HS-5 (cell line): Measurements from ENCODE around the gene YAF2.
"Not testable (repeated sequence)": the region's sequence is repeated elsewhere in the genome, so short reads cannot be mapped to it uniquely, and the experiment has no call there.

Experiments used
- DNase-seq: peaks from one replicate; pipeline ENCODE4 v3.0.0-alpha.2; 2012; ENCODE audit warnings: low read depth

The YAF2 gene

DNA sequence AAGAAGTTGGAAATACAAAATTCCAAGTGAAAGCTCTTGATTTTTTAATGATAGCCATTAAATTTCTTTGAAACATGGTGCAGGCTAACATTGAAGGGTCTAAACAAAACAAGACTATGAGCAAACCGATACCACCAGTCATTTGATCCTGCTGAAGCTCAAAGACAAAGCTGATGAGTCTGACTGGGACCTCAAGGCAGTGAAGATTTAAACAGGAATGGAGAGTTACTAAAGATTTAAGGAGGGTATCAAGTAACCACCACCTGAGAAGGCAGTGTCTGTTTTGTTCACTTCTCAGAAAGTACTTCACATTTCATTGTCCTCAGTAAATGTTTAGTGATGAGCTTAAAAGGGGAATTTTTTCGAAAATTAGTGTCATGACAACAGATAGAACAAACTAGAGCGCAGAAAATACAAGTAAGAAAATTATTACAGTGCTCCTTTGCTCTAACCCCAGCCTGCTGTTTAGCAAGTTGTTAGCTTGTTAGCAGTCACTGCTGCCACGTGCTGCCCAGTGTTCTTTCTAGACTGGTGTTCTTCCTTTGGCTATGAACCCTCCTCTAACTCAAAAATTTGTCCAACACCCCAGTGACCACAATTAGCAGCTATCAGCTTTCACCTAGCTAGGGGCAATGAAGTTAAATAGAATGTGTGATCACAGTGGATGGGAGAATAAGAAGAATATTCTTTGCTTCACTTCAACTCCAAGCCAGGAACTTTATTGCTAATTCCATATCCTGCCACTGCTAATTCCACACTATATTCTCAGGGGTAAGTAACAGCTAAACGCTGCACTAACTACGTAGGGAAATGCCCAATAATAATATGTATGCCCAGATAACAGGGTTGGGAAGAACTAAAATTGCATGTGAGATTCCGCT lies 41.1 kb downstream of the YAF2 start:
- no peak for DNase-seq

DNA sequence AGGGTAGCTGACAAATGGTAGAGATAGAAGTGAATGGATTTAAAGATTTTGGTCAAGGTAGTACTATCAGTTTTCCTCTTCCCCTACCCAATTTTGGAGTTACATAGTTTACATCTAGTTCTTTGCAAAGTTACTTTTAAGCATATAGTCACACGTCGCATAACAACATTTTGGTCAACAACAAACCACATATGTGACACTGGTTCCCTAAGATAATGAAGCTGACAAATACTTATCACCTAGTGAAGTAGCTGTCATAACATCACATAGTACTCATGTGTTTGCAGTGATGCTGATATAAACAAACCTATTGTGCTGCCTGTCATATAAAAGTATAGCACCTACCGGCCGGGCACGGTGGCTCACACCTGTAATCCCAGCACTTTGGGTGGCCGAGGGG lies 45.4 kb downstream of the YAF2 start:
- no peak for DNase-seq

DNA sequence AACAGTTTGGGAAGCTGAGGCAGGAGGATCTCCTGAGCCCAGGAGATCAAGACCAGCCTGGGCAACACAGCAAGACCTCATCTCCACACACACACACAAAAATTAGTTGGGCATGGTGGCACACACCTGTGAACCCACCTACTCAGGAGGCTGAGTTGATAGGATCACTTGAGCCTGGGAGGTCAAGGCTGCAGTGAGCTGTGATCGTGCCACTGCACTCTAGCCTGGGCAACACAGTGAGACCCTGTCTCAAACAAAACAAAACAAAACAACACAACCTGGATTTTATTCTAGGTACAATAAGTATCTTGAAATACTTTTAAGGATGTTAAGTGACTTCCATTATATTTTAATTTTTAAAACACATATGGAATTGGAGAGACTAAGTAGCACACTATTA lies 45.8 kb downstream of the YAF2 start:
- DNase-seq, result no peak

DNA sequence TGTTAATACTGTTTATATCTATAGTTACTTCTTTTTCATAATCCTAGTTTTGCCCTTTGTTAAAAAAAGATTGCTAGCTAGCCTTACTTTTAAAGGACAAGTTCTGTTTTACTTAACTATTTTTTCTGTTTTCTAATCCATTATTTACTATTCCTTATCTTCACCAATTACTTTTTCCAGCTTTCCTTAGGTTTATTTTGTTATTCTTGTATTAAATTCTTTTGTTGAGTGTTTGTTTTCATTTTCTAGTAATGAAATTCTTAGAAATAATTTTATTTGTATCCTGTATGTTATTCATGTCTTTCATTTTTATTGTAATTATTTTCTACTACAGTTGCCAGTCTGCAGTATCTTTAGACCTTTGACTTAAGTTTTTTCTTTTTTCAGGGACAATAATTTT lies 47.7 kb downstream of the YAF2 start:
- DNase-seq, result no peak

DNA sequence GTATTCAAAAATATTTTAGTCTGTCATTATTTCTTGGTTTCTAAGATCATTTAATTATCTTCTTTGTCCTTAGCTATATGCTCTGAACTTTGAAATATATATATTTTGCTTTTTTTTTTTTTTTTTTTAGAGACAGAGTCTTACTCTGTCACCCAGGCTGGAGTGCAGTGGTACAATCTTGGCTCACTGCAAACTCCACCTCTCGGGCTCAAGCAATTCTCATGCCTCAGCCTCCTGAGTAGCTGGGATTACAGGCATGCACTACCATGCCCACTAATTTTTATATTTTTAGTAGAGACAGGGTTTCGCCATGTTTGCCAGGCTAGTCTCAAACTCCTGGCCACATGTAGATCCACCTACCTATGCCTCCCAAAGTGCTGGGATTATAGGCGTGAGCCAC lies 49.8 kb downstream of the YAF2 start:
- DNase-seq, result not testable (repeated sequence)

DNA sequence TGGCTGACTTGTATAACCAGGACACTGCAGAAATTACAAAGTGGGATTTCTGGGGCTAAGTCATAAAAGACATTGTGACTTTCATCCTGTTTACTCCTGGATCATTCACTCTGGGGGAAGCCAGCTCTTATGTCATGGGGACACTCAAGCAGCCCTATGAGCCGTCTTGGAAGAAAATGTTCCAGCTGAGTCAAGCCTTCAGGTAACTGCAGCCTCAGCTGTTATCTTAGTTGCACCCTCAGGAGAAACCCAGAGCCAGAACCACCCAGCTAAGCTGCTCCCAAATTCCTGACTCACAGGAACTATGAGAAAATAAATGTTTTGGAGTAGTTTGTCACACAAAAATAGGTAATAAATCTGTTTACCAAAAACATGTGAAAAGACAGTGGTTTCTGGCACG lies 50.2 kb downstream of the YAF2 start:
- no peak for DNase-seq

DNA sequence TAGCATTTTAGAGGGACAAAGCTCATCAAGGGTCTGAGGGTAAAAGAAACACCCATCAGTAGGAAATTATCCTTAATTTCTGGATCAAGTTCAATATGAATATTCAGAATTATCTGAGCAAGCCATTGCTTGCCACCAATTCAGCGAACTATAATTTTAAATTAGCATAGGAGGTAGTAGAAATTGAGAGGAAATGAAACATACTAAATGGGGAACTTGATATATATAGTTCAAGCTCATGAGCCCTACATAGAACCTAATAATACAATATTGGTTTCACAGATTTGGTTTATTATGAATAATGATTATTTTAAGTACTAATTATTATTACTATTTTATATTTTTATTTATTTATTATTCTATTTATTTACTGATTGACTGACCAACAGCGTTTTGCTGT lies 51.3 kb downstream of the YAF2 start:
- DNase-seq, result no peak

DNA sequence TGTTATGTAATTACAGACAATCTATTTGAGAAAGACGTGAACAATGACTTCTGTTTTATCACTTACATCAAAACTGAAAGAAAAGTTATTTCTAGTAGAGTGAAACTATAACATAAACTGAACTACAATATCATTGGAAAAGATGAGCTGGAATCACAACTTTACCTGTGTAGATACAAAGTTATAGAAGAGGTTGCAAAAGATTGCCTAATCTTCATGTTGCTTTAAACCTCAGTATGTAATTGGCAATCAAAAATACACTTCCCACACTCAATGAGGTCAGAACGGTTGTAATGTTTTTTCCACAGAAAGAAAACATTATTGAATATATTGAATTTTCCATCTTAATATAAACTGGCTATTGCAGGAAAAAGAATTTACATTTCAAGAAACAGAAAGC lies 55.7 kb downstream of the YAF2 start:
- no peak for DNase-seq

DNA sequence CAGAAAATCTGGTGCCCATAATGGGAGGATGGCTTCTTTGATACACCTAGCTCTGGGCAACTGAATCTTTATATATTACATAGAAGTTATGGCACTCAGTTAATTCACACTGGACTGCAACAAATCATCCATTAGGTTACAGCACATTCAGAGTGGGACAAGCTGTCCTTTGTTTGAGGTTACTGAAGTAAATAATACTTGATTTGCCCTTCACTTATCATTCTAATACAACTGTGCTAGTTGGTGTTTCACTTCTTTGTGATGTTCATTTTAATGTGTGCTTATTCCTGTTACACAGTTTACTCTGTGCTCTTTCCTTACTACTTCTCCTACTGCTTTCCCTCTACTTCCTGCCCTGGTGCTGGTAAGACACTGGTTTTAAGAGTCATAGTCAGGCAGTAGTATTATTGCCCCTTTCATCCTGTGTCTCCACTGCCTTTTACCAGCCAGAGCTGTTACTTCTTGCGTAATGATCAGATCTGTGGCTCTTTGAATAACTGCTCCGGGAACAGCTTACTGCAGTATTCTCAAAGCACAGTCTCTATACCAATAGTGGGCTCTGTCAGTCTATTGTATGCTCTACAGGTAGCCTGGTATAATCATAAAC lies 57.0 kb downstream of the YAF2 start:
- no peak for DNase-seq

DNA sequence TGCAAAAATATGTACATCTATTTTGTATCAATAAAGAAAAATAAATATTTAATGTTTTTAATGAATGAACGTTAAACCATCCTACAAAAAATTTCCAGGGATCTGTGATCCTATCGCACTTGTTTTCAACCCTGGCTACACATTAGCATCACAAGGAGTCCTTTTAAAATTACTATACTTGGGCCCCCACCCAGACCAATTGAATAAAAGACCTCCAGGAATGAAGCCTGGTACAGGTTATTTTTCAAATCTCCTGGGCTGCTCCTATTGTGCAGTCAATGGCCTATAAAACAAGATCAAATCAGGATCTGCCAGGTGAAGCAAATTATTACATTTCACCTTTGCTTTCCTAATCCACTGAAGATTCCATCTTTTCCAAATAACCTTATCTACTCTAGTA lies 59.9 kb downstream of the YAF2 start:
- no peak for DNase-seq

DNA sequence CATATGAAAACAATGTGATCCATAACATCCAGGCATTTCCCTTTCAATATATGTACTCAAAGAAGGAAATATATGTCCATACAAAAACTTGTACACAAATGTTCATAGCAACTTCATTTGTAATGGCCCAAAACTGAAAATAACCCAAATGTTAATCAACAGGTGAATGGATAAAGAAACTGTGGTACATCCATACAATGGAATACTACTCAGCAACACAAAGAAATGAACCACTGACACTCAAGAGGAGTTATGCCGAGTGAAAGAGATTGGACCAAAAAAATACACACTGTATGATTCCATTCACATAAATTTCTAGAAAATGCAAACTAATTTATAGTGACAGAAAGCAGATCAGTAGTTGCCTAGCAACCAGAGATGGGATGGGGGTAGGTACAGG lies 63.1 kb downstream of the YAF2 start:
- DNase-seq, result no peak

DNA sequence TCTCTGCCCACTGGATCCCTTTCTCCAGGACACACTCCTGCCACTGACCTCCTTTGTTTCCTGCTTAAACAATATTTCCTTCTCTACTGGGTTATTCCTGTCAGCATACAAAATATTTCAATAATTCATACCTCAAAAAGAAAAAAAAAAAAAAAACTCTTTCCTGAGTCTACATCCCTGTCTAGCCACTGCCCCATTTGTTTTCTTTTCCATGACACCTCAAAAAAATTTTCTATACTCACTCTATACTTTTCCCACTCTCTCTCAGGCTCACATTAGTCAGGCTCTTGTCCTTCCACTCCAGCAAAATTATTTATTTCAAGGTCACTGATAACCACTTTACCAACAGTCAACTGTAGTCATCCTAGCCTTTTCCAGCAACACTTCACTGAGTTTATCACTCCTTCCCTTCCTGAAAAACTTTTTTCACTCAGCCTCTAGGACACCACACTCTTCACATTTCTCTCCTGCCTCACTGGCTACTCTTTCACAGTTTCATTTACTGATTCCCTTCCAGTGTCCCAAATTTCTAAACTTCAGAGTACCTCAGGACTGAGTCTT lies 64.0 kb downstream of the YAF2 start:
- no peak for DNase-seq

DNA sequence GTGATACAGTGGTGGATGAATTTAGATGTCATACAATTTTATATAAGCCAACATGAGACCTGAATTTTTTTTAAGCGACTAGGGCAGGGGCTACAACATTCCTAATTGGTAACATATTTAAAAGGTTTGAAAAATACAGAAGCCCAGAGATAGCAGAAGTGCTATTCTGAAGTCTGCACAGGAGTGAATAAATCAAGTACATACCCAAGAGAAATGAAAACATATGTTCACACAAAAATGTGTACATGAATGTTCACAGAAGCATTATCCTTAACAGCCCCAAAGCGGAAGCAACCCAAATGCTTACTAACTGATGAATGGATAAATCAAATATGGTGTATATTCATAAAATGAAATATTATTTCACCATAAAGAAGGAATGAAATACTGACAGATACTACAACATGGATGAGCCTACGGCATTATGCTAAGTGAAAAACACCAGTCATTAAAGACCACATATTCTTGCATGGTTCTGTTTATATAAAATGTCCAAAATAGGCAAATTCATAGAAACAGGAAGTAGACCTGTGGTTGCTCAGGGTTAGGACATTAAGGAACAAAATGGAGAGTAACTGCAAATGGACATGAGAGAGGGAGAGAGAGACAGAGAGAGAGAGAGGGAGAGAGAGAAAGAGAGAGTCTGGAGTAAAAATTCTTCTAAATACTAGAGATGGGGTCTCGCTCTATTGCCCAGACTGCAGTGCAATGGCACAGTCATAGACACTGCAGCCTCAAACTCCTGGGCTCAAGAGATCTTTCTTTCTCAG lies 65.4 kb downstream of the YAF2 start:
- no peak for DNase-seq

DNA sequence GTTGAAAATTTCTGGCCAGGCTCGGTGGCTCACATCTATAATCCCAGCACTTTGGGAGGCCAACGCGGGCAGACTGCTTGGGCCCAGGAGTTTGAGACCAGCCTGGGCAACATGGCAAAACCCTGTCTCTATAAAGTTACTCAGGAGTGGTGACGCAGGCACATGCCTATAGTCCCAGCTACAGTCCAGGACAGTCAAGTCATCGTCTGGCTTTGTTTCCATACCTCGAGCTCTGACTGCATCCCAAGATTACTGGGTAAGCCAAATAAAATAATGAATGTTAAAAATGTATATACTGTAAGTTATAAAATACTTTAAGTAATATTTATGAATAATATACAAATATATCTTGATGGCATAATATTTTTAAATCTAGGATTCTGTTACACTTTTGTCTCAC lies 70.3 kb downstream of the YAF2 start:
- DNase-seq, result no peak

DNA sequence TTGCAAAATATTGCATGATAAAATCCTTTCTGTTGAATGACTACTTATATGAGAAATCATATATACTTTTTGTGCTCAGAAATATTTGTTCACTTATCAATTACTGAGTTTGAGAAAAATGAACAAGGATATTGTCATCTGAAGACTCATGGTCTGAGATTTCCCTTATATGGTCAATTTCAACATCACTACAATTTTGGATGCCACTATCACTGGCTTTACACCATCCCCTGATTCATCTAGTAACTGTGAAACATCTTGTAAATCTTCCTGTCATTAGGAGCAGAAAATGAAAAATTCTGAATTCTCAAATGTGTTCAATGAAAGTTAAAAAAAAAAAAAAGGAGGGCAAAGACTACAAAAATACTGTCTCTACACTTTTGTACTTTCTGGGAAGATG lies 71.5 kb downstream of the YAF2 start:
- DNase-seq, result peak; percentile 63

DNA sequence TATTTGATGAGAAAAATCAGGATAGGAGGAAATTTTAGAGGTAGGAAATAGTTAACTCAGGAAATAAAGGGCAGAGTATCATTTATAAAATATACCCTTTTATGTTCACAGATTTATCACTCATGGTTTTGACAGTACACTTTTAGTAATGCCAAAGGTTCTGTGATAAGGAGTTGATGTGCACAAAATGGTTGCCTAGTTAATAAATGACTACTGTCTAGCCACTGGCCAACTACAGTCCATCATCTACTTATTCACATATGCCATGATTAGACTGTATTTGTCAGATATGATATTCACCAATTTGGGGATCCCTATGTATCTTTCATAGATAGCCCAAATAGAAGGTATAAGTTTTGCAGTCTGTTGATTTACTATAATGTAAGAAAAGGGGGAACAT lies 74.1 kb downstream of the YAF2 start:
- DNase-seq, result no peak

DNA sequence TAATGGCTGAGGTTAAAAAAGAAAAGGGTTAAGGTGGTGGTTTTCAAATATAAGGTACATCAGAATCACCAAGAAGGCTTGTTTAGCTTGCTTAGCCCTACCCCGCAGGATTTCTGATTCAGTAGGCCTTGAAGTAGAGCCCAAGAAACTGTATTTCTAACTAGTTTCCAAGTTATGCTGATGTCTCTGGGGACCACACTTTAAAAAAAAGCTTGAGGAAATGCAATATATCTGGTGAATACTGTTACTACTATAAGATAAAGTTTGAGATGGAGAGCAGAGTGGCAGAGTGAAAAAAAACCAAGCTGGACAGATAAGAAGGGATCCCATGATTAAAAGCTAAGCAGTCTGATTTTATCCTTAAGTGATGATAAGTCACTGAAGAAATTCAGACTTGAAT lies 75.1 kb downstream of the YAF2 start:
- no peak for DNase-seq

DNA sequence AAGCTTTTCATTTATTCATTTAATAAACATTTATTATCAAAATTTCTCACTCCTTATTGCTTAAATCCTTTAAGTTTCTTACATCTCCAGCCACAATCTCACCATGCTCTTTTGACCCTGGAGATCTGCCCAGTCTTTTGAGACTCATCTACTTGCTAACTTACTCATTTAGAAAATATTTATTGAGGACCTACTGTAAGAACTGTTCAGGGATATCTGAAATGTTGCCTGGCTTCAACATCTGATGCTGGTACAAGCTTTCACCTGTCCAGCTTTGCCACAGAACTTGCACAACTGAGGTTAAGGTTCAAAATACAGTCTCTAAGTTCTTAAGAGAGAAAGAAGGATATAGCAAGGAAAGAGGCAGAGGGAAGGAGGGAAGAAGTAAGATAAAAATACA lies 75.9 kb downstream of the YAF2 start:
- peak; percentile 63 for DNase-seq

DNA sequence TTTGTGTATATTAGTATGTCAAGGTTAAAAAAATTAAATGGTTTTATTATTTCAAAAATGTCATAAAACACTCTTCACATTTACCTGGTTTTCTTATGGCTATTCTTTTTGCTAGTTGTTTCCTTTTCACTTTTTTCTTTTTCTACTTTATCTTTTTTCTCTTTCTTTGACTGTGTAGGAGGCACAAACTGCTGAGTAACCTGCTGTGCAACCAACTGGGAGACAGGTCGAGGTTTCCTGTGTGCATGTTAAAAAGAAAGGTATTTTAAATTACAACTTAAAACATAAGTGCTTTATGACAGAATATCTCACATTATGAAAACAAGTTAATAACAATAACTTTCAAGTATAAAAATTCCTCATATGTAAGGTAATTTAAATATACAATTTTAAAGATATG lies 76.5 kb downstream of the YAF2 start:
- DNase-seq, result no peak

DNA sequence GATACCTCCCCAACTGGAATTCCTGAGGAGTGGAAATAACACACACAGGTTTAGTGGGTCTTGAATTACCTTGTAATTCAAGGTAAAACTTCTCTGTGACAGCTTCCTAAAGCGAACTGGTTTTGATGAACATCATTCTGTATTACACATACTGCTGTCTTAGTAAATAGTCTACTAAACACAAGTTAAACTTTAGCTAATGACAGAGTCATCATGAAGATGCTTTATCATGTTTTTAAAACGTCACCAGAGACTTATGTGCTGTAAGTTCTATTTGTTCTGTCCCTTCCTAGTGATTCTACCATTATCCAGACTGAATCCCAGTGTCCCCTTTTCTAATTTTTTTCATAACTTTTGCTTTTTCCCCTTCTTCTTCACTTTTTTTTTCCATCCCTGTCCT lies 81.8 kb downstream of the YAF2 start:
- DNase-seq, result no peak

DNA sequence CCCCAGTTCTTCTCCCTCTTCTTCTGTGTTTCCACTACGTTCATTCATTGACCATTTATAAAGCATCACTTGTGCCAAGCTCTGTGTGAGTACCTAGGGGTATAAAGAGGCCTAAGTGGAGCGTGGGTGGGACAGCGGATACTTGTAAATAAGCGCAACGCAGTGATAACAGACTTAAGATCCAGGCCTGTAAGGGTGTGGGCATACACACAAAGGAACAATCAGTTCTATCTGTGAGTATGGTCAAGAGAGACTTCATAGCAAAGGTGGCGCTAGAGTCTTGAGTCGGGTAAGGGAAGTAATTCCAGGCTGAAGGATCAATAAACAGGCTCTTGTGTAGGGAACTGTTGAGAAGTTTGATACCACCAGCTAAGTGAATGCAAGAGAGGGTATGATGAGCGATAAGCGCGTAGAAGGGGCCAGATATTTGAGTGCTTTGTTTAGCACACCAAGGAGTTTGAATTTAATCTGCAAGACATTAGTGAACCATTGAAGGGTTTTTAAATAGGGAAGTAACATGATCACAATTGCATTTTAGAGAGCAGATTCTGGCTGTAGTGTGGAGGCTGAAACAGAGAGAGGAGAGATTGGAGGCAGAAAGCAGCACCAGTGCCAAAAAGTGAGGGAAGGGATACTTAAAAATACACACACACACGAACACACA lies 92.4 kb downstream of the YAF2 start:
- DNase-seq, result no peak

DNA sequence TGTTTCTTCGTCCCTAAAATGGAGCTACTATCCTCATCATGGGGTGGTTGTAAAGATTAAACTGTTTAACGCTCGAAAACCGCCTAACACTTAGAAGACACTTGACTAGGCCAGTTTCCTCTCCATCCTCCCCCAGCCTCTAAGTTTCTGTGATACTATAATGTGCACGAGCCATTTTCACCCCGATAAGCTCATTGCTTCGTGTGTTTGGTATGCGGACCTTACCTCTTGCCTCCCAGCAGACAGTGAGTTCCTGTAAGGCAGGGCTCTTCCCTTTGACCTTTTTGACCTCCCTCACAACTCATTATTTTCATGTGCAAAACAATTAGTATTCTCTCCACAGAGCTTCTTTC lies 92.9 kb downstream of the YAF2 start:
- no peak for DNase-seq
